Measurements from ENCODE around the gene RAET1G. TPM values are rescaled to one million over a fixed set of nuclear protein-coding genes. Genes with fewer than 3 reads are reported as not detected.
"Not testable (repeated sequence)": the region's sequence is repeated elsewhere in the genome, so short reads cannot be mapped to it uniquely, and the experiment has no call there.

The RAET1G gene
- total RNA-seq, 1 donor from 2014 or later = 2.2 TPM

DNA sequence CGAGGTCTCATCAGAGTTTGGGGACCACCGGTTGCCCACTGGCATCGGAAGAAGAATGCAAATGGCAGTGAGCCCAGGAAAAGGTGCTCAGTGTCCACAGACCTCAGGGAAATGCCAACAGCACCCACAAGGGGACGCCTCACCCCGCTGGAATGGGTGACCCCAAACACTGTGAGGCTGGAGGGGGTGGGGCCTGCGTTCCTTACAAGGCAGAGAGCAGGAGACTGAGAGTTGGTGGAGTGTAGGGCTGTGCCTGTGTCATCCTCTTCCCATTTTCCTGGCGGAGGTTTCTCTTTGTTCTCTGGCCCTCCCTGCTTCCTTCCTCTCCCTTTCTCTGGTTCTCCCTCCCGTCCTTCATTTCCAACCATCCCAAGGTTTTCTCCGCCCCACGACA, 31.0 kb upstream of the RAET1G start:
- DNase-seq (ENCODE audit: low spot score) = not testable (repeated sequence)

DNA sequence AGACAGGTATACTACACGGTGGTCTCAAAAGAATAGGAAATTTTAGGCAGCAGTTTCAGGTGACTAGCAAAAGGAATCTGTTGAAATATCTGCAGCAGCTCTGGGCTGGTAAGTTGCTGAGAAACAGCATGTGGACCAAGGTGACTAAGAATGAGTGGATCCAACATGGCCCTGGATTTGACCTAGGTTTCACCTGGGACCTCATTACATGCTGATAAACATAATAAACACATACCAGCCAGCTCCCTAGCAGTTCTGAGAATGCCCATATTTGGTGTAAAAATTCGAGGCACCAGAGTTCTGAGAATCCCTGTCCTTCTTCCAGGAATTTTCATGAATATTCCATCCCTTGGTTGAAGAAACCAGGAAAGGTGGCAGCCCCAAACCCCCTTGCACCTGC, 30.5 kb upstream of the RAET1G start:
- not testable (repeated sequence) for DNase-seq (ENCODE audit: low spot score)

GRCh38 chr6:149951626-149952025, 28.7 kb upstream of the RAET1G start:
- no peak for DNase-seq (ENCODE audit: low spot score)

- no peak for DNase-seq (ENCODE audit: low spot score)
Observed at GRCh38 chr6:149951096-149951495, 28.2 kb upstream of the RAET1G start.

GRCh38 chr6:149950423-149950822, 27.5 kb upstream of the RAET1G start:
- DNase-seq (ENCODE audit: low spot score) = no peak

GRCh38 chr6:149948616-149949015, 25.7 kb upstream of the RAET1G start:
- no peak for DNase-seq (ENCODE audit: low spot score)

DNA sequence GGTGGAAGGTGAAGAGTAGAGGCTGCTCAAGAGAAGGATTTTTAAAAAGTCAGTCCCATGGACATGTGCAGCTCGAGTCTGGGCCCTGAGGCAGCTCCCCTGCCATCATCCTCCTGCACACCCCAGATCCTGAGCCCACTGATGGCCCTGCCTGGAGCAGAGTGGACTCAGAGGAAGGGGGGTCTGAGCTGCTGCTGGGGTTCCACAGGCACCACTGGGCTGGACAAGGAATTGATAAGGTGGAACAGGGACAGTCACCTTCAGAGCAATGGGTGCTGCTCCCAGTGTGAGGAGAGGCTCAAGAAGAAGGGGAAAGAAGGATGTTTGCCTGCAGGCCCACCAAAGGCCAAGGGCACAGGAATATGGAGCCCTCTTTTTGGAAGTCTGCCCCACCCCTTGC, 25.1 kb upstream of the RAET1G start:
- DNase-seq (ENCODE audit: low spot score) = no peak

- DNase-seq (ENCODE audit: low spot score) = not testable (repeated sequence)
Observed at GRCh38 chr6:149947533-149947932, 24.6 kb upstream of the RAET1G start.

GRCh38 chr6:149946631-149947030, 23.7 kb upstream of the RAET1G start:
- DNase-seq (ENCODE audit: low spot score) = not testable (repeated sequence)

- not testable (repeated sequence) for DNase-seq (ENCODE audit: low spot score)
Observed at GRCh38 chr6:149945276-149945675, 22.4 kb upstream of the RAET1G start.

DNA sequence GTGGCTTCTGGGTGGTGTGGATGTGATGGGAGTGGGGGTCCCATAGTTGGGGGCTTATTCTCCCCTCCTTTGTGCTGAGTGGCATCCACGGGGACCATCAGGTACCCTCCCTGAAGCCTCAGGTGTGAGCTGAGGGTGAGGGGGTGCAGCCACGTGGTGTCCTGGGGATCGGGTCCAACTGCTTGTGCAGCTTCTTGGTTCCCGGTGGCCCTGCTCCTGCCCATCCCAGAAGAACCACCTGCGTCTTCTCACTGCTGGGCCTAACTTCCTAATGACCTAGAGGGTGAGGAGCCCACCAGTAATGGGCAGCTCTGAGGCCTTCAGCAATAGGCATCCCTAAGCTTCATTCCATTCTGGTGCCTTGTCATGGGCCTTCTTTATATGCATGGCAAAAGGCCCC, 20.4 kb upstream of the RAET1G start:
- DNase-seq (ENCODE audit: low spot score) = not testable (repeated sequence)

GRCh38 chr6:149942461-149942829, 19.5 kb upstream of the RAET1G start:
- no peak for DNase-seq (ENCODE audit: low spot score)

GRCh38 chr6:149941583-149942460, 18.9 kb upstream of the RAET1G start, which contains the start of gene ULBP2:
Gene ULBP2 (plus strand): TSS chr6:149942014. CDS start chr6:149942073, 59 bp downstream.
- peak; percentile 94 for DNase-seq (ENCODE audit: low spot score)

- DNase-seq (ENCODE audit: low spot score) = no peak
Observed at GRCh38 chr6:149940672-149940982, 17.7 kb upstream of the RAET1G start.

- no peak for DNase-seq (ENCODE audit: low spot score)
Observed at GRCh38 chr6:149939909-149940671, 17.2 kb upstream of the RAET1G start.

- no peak for DNase-seq (ENCODE audit: low spot score)
Observed at GRCh38 chr6:149939356-149939648, 16.4 kb upstream of the RAET1G start.

DNA sequence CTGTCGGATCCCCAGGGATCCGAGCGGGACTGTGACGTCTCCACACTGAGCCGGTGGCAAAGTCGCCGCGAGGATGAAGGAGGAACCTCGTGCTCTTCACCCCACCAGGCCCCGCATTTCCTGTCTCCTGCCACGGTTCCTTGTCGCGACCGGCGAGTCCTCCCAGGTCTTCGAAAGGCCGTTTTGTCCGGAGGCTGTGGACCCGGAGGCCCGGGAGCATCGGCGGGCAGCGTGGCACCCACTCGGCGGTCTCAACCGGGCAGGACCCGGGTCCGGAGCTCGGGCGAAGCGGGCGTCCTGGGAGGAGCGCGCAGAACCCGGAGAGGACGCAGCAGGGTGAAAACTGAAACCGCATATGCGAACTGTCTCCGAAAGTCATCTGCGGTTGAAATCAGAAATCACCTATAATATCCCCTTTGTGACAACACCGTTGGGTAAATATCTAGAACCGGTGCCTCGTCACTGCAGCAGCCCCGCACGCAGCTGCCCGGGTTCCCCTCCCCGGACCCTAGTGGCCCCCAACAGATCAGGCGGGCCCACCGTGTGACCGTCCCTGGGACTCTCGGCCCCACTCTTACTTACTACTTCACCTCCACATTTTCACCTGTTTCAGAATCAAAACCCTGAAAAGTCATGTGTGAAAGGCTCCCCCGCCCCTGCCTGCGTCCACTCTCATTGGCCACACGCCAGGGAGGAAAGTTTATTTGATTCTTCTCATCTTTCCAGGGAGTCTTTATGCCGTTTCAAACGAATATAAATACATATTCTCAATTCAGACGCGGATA, 15.8 kb upstream of the RAET1G start:
- DNase-seq (ENCODE audit: low spot score) = peak; percentile 16

GRCh38 chr6:149938013-149938570, 15.2 kb upstream of the RAET1G start:
- not testable (repeated sequence) for DNase-seq (ENCODE audit: low spot score)

GRCh38 chr6:149936743-149937142, 13.8 kb upstream of the RAET1G start:
- no peak for DNase-seq (ENCODE audit: low spot score)

GRCh38 chr6:149935668-149936067, 12.7 kb upstream of the RAET1G start:
- no peak for DNase-seq (ENCODE audit: low spot score)

- no peak for DNase-seq (ENCODE audit: low spot score)
Observed at GRCh38 chr6:149935246-149935645, 12.3 kb upstream of the RAET1G start.
